Measurements from ENCODE around the gene SERPINA4.

Gene SERPINA4

GRCh38 chr14:94560751-94561655 is at the start of gene SERPINA4:
TSS of gene SERPINA4 (plus strand) at chr14:94561442. CDS start at chr14:94563483, 2,041 bp downstream.
- no peak for DNase-seq

GRCh38 chr14:94514351-94514750 is 46.9 kb upstream of the SERPINA4 start:
- DNase-seq, result no peak

GRCh38 chr14:94515426-94515825 is 45.8 kb upstream of the SERPINA4 start:
- no peak for DNase-seq

DNA sequence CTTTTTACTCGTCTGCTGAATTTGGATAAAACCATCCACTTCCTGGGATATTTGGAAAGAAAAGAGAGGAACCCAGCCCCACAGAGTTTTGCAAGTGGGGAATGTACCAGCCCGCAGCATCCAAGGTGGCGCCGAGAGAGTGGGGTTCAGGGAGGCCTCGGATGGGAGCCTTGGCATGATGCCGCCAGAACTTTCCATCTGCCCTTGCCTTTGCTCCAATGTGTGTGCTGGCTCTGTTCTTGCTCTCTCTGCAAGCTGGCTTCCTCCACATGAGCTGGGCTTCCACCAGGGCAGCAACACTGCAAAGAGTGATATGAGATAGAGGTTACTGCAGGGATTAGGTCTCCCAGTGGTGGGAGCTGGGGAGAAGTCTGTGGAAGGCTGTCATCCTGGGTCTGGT is 45.4 kb upstream of the SERPINA4 start:
- no peak for DNase-seq

GRCh38 chr14:94517248-94517640 is 44.0 kb upstream of the SERPINA4 start:
- DNase-seq, result no peak

DNA sequence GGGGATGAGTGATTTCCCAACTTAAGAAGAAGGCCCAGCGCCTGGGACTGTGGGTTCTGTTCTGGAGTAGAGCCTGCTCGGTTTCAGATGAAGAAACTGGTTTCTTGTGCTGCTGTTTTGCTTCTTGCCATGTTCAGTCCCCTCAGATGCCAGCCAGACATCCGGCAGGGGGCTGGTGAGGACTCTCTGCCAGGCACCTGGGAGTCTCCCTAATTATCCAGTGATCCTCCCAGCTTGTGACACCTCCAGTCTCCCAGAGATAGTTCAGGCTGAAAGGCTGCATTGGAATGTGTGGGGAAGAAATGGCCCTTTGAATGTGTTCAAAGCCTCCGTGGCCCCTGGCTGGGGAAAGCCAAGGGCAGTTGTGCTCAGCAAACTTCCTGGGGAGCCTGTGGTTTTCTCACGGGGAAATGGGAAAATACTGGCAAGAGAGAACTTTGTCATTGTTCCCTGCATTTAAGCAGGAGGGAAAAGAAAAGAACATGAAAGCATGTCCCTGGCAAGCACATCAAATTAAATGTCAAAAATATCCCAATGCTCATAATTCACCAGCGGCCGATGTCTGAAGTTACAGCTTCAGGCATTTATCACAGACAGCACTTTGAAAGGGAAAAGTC is 43.5 kb upstream of the SERPINA4 start:
- no peak for DNase-seq

DNA sequence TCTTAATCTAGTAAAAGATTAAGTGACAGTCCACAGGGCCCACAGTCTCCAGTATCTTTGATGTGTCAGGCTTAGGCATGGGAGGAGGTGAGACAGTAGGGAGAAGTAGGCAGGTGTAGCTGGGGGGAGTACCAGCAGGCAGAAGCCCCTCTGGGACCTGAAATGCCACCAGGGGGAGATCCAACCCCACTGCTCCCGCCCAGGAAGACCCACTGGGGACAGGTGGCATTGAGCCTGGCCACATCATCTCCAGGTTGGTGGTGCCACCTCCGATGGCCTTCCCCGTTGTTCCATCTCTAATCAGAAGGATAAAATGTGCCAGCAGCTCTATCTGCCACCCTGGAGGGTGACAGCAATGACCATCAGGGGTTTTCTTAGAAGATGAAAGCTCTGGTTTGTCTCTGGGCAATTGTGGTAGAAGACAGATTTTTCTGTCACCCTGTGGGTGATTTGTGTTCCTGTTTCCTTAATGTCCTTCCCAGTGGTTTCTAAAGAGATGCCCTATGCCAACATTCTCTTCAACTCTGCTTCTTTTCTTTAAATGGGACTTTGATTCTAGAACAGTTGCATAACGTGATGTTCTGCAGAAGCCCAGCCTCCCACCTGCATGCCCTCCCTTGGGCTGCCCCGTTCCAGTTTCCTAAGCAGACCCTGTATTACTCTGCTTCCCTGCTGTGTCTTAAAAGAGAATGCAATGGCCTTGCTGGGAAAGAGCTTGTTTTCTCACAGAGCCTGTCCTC is 39.7 kb upstream of the SERPINA4 start:
- DNase-seq, result no peak

DNA sequence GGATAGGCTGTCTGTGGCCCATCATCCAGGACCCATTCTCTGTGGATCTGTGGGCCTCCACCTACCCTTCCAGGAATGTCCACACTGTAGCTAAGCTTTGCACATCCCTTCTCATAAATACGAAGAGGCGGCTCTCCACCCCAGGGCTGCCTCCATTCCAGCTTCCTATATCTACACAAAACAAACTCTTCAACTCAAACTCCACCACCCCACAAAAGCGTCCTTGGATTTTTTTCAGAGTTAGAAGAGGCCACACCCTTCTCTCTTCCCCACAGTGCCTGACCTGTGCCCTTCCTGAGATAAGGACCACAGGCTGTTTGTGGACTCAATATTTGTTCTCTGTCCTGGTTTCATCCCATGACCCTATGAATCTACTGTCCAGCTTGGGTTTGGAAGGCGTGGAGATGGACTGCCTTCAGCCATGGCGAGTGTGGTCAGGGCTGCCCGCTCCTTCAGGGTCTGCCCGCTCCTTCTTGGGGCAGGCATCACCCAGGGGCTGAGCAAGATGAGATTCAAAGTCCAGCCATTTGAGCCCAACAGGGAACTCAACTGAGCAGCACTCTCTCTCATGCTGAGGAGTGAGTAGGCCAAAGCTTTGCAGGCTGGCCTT is 39.0 kb upstream of the SERPINA4 start:
- no peak for DNase-seq

DNA sequence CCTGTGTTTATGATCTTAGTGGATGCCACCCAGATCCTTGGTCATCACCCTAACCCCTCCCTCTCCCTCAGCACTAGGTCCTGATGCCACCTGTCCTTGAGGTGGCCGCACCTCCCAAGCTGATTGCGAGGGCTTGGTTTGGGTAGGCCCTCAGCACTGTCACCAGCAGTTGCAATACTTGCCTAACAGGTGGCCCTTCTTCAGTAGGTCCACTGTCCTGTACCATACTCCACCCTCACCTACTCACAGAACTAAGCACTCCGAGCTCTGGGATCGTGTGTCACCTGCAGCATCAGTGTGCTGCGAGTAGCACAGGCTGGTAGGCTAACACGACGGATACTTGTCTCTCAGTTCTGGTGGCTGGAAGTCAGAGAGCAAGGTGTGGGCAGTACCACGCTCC is 38.0 kb upstream of the SERPINA4 start:
- no peak for DNase-seq

GRCh38 chr14:94524093-94524492 is 37.1 kb upstream of the SERPINA4 start:
- no peak for DNase-seq

DNA sequence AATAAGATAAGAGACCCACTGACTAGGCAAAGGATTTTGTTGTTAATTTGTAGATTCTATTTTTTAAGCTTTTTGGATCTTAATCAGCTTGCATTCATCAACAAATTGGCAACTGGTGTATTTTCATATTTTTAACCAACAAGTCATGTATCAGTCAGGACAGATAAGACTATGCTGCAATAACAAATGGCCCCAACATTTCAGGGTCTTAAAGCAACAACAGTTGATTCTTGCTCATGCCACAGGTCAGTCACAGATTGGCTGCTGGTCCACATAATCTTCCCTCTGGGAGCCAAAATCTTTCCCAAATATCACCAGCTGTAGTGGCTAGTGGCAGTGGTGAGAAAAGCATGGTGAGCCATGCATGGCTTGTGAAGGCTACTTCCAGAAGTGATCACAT is 30.1 kb upstream of the SERPINA4 start:
- no peak for DNase-seq

DNA sequence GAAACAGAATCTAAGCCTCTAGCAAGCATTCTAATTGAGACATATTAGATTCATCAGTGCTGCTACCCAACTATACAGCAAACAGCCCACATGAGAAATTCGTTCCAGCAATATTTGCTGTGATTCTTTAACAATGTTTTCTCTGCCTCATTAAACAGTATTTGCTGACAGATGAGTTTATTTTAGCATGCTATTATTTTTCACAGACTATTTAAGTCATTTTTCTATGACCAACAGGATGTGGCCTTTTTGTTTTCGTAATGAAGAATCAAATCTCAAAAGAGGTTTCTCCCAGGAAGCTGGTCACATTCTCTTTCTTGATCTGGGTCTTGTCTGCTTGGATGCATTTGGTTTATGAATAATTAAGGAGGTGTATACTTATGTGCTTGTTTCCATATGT is 28.8 kb upstream of the SERPINA4 start:
- no peak for DNase-seq

GRCh38 chr14:94535506-94535905 is 25.7 kb upstream of the SERPINA4 start:
- no peak for DNase-seq

- DNase-seq, result no peak
These were observed 24.4 kb upstream of the SERPINA4 start for GRCh38 chr14:94536836-94537235.

DNA sequence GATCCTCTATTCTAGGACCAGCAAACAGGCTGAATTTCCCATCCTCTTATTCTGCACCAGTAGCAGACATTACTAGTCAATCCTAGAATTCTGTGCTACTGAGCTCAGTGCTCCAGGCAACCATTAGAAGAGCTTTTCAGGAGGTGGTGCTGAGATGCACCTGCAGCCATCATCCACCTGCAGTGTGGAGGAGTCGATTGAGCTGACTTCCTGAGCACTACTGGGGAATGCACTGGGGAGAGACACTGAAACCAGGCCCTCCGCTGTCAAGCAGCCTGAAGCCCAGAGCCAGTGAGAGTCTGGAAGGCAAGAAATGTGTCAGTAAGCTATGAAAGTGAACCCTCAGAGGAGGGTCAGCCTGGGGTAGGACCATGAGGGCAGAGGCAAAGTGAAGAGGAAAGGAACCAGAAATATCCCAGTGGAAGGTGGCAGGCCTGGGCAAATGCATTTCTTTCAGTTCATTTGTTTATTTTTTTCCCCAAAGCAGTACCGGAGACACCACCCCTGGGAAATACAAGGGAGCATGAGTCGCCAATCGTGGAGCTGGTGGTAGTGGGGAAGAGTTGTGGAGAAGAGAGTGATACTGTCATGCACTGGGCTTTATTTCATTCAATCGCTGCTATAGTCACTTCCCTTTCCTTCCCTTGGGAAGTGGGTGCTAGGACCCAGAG is 23.0 kb upstream of the SERPINA4 start:
- no peak for DNase-seq

- DNase-seq, result no peak
These were observed 22.1 kb upstream of the SERPINA4 start for GRCh38 chr14:94539181-94539580.

GRCh38 chr14:94540031-94540794 is 21.0 kb upstream of the SERPINA4 start:
- DNase-seq, result no peak

GRCh38 chr14:94541234-94541975 is 19.8 kb upstream of the SERPINA4 start:
- DNase-seq, result no peak

- no peak for DNase-seq
These were observed 19.0 kb upstream of the SERPINA4 start for GRCh38 chr14:94542111-94542810.

DNA sequence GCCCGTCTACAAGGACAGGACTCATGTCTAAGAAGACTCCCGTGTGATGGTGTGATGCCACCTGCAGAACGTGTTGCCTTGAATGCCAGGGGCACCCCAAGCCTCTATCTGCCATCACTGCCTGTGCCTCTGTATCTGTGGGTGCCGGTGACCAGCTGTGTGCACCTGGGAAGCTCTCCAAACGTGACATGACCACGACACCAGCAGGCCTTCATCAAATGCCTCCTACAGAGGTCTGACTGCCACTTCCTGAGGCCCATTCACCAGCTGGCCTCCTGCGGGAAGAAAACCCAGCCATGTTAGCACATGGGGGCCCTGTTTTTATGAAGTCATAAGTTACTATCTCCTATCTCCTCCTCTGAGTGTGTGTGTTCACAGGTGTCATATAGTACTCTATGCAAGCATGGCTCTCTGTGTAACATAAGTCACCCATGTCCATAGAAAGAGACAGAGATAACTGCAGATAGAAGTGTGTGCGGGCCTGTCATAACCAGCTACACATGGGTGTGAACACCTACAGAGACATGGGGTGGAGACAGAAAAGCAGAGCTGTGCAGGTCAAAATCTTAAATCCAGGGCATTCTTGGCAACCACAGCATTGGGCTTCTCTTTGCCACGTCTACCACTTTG is 18.3 kb upstream of the SERPINA4 start:
- no peak for DNase-seq

Measured in DMS153 (cell line).